ENCODE measurements around the gene OR10X1.

GRCh38 chr1:158563853-158564252, 15.8 kb downstream of the OR10X1 start:
- no peak for TF ChIP-seq CTCF (IDR thresholded peaks at IDR 0.05)
- TF ChIP-seq POLR2AphosphoS5 (IDR thresholded peaks at IDR 0.05; ENCODE audit: low read depth, low read length), result no peak
- no peak for TF ChIP-seq CHD2 (IDR thresholded peaks at IDR 0.05; ENCODE audit: low read length, partially characterized antibody)
- TF ChIP-seq PBX3 (IDR thresholded peaks at IDR 0.05), result no peak
- no peak for TF ChIP-seq FOXM1 (IDR thresholded peaks at IDR 0.05; ENCODE audit: low read depth)
- TF ChIP-seq SIN3A (IDR thresholded peaks at IDR 0.05; ENCODE audit: borderline replicate concordance, low read depth, low read length), result no peak
- TF ChIP-seq ELF1 (IDR thresholded peaks at IDR 0.05), result no peak
- TF ChIP-seq JUND (IDR thresholded peaks at IDR 0.05), result no peak
- TF ChIP-seq TAF1 (IDR thresholded peaks at IDR 0.05; ENCODE audit: borderline replicate concordance, low read depth, low read length), result no peak
- TF ChIP-seq FOXJ3 (CRISPR knock-in tag; IDR thresholded peaks at IDR 0.05), result no peak
- no peak for TF ChIP-seq EZH2phosphoT487 (IDR thresholded peaks at IDR 0.05; ENCODE audit: borderline replicate concordance, low read depth)

Measured in SK-N-SH (cell line).